ENCODE data around the gene AURKAIP1. TPM values are rescaled to one million over a fixed set of nuclear protein-coding genes. Genes with fewer than 3 reads are reported as not detected.
A peak's percentile ranks its signal among the peaks of the same experiment; 100 is the strongest.

The AURKAIP1 gene
- total and polyA plus RNA-seq, 2 of the 13 experiments (the other 11 are each of a cell fraction or from before 2014, with no cell fraction given) = 69.5 to 175 TPM

GRCh38 chr1:1374929-1375662, at the start of gene AURKAIP1 (continued):
- TF ChIP-seq ZMAT5 (CRISPR knock-in tag; IDR thresholded peaks at IDR 0.05; ENCODE audit: borderline replicate concordance, low read depth) (no peak), ZNF678 (CRISPR knock-in tag; IDR thresholded peaks at IDR 0.05) (no peak), FOXP1 (IDR thresholded peaks at IDR 0.05) (no peak), FOXP1 (CRISPR knock-in tag; IDR thresholded peaks at IDR 0.05) (no peak), HNRNPH1 (optimal IDR thresholded peaks at IDR 0.05; ENCODE audit: low read depth, low read length) (no peak), SOX5 (CRISPR knock-in tag; IDR thresholded peaks at IDR 0.05; ENCODE audit: borderline replicate concordance) (peak; percentile 76; the same call in 1 of the 2 replicates), NR2C2 (CRISPR knock-in tag; IDR thresholded peaks at IDR 0.05; ENCODE audit: borderline replicate concordance) (peak; percentile 99), JUND (CRISPR knock-in tag; IDR thresholded peaks at IDR 0.05) (peak; percentile 86; the same call in 1 of the 2 replicates), ZNF781 (CRISPR knock-in tag; IDR thresholded peaks at IDR 0.05; ENCODE audit: borderline replicate concordance, not compliant biosample characterization) (no peak), THAP7 (CRISPR knock-in tag; IDR thresholded peaks at IDR 0.05) (peak; percentile 88), ZNF615 (CRISPR knock-in tag; IDR thresholded peaks at IDR 0.05; ENCODE audit: borderline replicate concordance) (no peak), KDM1A (CRISPR knock-in tag; IDR thresholded peaks at IDR 0.05) (no peak; the same call in 1 of the 2 replicates), PAWR (CRISPR knock-in tag; IDR thresholded peaks at IDR 0.05; ENCODE audit: borderline replicate concordance) (peak; percentile 81; the same call in 1 of the 2 replicates), ZNF207 (IDR thresholded peaks at IDR 0.05; ENCODE audit: borderline replicate concordance) (no peak), ZNF484 (CRISPR knock-in tag; IDR thresholded peaks at IDR 0.05; ENCODE audit: borderline replicate concordance, low read depth) (no peak), ZNF713 (CRISPR knock-in tag; IDR thresholded peaks at IDR 0.05) (peak; percentile 85; the same call in 1 of the 2 replicates), ZSCAN20 (CRISPR knock-in tag; IDR thresholded peaks at IDR 0.05; ENCODE audit: borderline replicate concordance) (peak; percentile 86), ZNF616 (CRISPR knock-in tag; IDR thresholded peaks at IDR 0.05; ENCODE audit: low read depth) (0 out of 2 replicates have a peak, but pooled peaks have one; percentile 65)
- TF ChIP-seq, protein P1, sequence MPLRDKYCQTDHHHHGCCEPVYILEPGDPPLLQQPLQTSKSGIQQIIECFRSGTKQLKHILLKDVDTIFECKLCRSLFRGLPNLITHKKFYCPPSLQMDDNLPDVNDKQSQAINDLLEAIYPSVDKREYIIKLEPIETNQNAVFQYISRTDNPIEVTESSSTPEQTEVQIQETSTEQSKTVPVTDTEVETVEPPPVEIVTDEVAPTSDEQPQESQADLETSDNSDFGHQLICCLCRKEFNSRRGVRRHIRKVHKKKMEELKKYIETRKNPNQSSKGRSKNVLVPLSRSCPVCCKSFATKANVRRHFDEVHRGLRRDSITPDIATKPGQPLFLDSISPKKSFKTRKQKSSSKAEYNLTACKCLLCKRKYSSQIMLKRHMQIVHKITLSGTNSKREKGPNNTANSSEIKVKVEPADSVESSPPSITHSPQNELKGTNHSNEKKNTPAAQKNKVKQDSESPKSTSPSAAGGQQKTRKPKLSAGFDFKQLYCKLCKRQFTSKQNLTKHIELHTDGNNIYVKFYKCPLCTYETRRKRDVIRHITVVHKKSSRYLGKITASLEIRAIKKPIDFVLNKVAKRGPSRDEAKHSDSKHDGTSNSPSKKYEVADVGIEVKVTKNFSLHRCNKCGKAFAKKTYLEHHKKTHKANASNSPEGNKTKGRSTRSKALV (CRISPR knock-in tag; IDR thresholded peaks at IDR 0.05) = no peak
- TF ChIP-seq, protein P2, sequence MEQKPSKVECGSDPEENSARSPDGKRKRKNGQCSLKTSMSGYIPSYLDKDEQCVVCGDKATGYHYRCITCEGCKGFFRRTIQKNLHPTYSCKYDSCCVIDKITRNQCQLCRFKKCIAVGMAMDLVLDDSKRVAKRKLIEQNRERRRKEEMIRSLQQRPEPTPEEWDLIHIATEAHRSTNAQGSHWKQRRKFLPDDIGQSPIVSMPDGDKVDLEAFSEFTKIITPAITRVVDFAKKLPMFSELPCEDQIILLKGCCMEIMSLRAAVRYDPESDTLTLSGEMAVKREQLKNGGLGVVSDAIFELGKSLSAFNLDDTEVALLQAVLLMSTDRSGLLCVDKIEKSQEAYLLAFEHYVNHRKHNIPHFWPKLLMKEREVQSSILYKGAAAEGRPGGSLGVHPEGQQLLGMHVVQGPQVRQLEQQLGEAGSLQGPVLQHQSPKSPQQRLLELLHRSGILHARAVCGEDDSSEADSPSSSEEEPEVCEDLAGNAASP (CRISPR knock-in tag; IDR thresholded peaks at IDR 0.05; ENCODE audit: borderline replicate concordance) = peak; percentile 84
- TF ChIP-seq, protein P3, sequence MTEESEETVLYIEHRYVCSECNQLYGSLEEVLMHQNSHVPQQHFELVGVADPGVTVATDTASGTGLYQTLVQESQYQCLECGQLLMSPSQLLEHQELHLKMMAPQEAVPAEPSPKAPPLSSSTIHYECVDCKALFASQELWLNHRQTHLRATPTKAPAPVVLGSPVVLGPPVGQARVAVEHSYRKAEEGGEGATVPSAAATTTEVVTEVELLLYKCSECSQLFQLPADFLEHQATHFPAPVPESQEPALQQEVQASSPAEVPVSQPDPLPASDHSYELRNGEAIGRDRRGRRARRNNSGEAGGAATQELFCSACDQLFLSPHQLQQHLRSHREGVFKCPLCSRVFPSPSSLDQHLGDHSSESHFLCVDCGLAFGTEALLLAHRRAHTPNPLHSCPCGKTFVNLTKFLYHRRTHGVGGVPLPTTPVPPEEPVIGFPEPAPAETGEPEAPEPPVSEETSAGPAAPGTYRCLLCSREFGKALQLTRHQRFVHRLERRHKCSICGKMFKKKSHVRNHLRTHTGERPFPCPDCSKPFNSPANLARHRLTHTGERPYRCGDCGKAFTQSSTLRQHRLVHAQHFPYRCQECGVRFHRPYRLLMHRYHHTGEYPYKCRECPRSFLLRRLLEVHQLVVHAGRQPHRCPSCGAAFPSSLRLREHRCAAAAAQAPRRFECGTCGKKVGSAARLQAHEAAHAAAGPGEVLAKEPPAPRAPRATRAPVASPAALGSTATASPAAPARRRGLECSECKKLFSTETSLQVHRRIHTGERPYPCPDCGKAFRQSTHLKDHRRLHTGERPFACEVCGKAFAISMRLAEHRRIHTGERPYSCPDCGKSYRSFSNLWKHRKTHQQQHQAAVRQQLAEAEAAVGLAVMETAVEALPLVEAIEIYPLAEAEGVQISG (CRISPR knock-in tag; IDR thresholded peaks at IDR 0.05) = peak; percentile 98
